SK-N-MC (cell line): ENCODE data around the gene CHAC1.

Experiments
- EZH2 ChIP-seq: fragments of 200-600 bp; sonication (generic); IDR thresholded peaks from one replicate; pipeline ENCODE4 v1.6.1; 2017; ENCODE audit warnings: antibody characterized with exemption
- FOXP2 ChIP-seq: optimal IDR thresholded peaks from 2 replicates; pipeline ENCODE3; 2011; ENCODE audit warnings: mild to moderate bottlenecking, moderate library complexity; ENCODE audit not compliant: insufficient read depth; ENCODE audit errors: extremely low read length, control extremely low read depth
- POLR2AphosphoS5 ChIP-seq: IDR thresholded peaks from 2 replicates; pipeline ENCODE4 v1.6.1; 2012; ENCODE audit warnings: mild to moderate bottlenecking, low read depth, low read length, borderline replicate concordance

GRCh38 chr15:40926659-40927494, 26.4 kb upstream of the CHAC1 start:
- TF ChIP-seq POLR2AphosphoS5, result no peak
- TF ChIP-seq EZH2, result no peak
- TF ChIP-seq FOXP2, result no peak
